DND-41 (cell line): ENCODE measurements around the gene ACACA.

Experiments
- ATAC-seq: fragments of 200-7000 bp; cut with Tn5 transposase; 3 replicates; pipeline ENCODE4 v1.9.1; 2021; ENCODE audit warnings: low read depth; ENCODE audit not compliant: insufficient read depth
- DNase-seq: peaks from one replicate; pipeline ENCODE4 v3.0.0-alpha.2; 2020
- H2AFZ ChIP-seq: 2 replicates; pipeline ENCODE4 v1.6.0; 2012; ENCODE audit warnings: low read depth, low read length
- H3K27ac ChIP-seq: 2 replicates; pipeline ENCODE4 v1.5.1; 2012; ENCODE audit warnings: low read length, inconsistent platforms
- H3K27me3 ChIP-seq: fragments of 200-600 bp; sonication (generic); 2 replicates; pipeline ENCODE4 v1.6.0; 2012; ENCODE audit warnings: low read length, mild to moderate bottlenecking, inconsistent platforms; ENCODE audit not compliant: insufficient read depth, poor library complexity
- H3K36me3 ChIP-seq: 2 replicates; pipeline ENCODE4 v1.5.1; 2012; ENCODE audit warnings: low read length, inconsistent platforms; ENCODE audit not compliant: insufficient read depth
- H3K4me1 ChIP-seq: 2 replicates; pipeline ENCODE4 v1.5.1; 2012; ENCODE audit warnings: mild to moderate bottlenecking, low read length; ENCODE audit not compliant: insufficient read depth
- H3K4me2 ChIP-seq: 2 replicates; pipeline ENCODE4 v1.6.0; 2012; ENCODE audit warnings: mild to moderate bottlenecking, moderate library complexity, low read length, inconsistent platforms; ENCODE audit not compliant: insufficient read depth
- H3K4me3 ChIP-seq, 2 experiments: fragments of 200-600 bp in 1 of 2; shearing (Covaris generic) in 1 of 2; 2 replicates each; pipeline ENCODE4 v1.5.1; 2012 to 2016; ENCODE audit warnings: inconsistent platforms in 2 of 2, low read length in 2 of 2, mild to moderate bottlenecking in 2 of 2, low read depth in 1 of 2, moderate library complexity in 1 of 2
- H3K79me2 ChIP-seq: 2 replicates; pipeline ENCODE4 v1.6.0; 2012; ENCODE audit warnings: low read length, inconsistent platforms; ENCODE audit not compliant: insufficient read depth
- H3K9ac ChIP-seq: 2 replicates; pipeline ENCODE4 v1.6.0; 2012; ENCODE audit warnings: low read depth, mild to moderate bottlenecking, inconsistent platforms, low read length, moderate library complexity
- H3K9me3 ChIP-seq: 2 replicates; pipeline ENCODE4 v1.5.1; 2012; ENCODE audit warnings: low read length, moderate library complexity, mild to moderate bottlenecking, inconsistent platforms; ENCODE audit not compliant: insufficient read depth, severe bottlenecking
- H4K20me1 ChIP-seq: 2 replicates; pipeline ENCODE4 v1.6.0; 2012; ENCODE audit warnings: low read length; ENCODE audit not compliant: insufficient read depth
- EZH2 ChIP-seq: IDR thresholded peaks from 3 replicates; pipeline ENCODE4 v1.6.1; 2012; ENCODE audit warnings: borderline replicate concordance, low read depth, mild to moderate bottlenecking, moderate library complexity, low read length, inconsistent platforms; ENCODE audit not compliant: severe bottlenecking
- TF ChIP-seq, protein P1 (sequence below): IDR thresholded peaks from 2 replicates; pipeline ENCODE4 v1.5.1; 2012; ENCODE audit warnings: borderline replicate concordance, low read length, moderate library complexity, mild to moderate bottlenecking; ENCODE audit not compliant: poor library complexity, severe bottlenecking; ENCODE audit errors: extremely low read depth

Gene ACACA

GRCh38 chr17:37432671-37433070 is 26.0 kb upstream of the ACACA start:
- no peak overlapping the region for H3K9ac ChIP-seq
- no peak for TF ChIP-seq EZH2
- TF ChIP-seq, protein P1, sequence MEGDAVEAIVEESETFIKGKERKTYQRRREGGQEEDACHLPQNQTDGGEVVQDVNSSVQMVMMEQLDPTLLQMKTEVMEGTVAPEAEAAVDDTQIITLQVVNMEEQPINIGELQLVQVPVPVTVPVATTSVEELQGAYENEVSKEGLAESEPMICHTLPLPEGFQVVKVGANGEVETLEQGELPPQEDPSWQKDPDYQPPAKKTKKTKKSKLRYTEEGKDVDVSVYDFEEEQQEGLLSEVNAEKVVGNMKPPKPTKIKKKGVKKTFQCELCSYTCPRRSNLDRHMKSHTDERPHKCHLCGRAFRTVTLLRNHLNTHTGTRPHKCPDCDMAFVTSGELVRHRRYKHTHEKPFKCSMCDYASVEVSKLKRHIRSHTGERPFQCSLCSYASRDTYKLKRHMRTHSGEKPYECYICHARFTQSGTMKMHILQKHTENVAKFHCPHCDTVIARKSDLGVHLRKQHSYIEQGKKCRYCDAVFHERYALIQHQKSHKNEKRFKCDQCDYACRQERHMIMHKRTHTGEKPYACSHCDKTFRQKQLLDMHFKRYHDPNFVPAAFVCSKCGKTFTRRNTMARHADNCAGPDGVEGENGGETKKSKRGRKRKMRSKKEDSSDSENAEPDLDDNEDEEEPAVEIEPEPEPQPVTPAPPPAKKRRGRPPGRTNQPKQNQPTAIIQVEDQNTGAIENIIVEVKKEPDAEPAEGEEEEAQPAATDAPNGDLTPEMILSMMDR: no peak
- H4K20me1 ChIP-seq: no peaks in the 10 kb centered on the region
- H3K4me1 ChIP-seq: no peaks in the 10 kb centered on the region
- peaks cover 33% of the 10 kb centered on the region for H3K79me2 ChIP-seq
- DNase-seq (no peak), ATAC-seq (no peak)
- H3K36me3 ChIP-seq: peaks cover 75% of the 10 kb centered on the region
- H3K9me3 ChIP-seq: no peaks in the 10 kb centered on the region
- no peak overlapping the region for H3K4me3 ChIP-seq
- H2AFZ ChIP-seq: no peak overlapping the region
- no peak overlapping the region for H3K27ac ChIP-seq
- no peaks in the 10 kb centered on the region for H3K27me3 ChIP-seq
- H3K4me2 ChIP-seq: no peak overlapping the region

DNA sequence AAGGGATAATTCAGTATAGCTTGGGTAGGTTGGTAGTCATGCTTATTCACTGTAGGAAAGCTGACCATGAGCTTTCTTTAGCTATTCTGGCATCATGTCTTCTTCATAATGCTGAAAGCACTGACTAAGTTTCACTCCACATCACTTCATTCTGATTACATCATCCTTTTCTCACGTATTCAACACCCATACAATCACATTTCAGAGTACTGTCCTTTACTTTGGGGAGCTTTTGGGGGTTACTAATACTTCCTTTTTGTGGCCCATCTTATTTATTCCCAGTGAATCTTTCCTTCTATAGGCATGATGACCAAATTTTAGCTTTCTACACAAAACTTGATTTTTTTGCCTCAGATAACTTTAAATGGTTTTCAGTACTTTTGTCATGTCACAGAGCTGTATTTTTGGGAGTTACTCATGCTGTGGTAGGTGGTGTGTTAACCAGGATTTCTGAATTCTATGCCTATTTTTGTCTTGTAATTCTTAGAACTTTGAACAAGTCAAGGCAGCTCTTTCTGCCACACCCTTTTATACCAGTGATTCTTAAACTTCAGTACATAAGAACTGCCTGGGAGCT is 23.5 kb upstream of the ACACA start:
- no peak overlapping the region for H3K27ac ChIP-seq
- no peak overlapping the region for H3K4me2 ChIP-seq
- H4K20me1 ChIP-seq: no peaks in the 10 kb centered on the region
- DNase-seq (no peak), ATAC-seq (no peak)
- TF ChIP-seq EZH2: no peak
- TF ChIP-seq, protein P1: no peak
- H3K4me3 ChIP-seq: no peak overlapping the region
- H2AFZ ChIP-seq: no peak overlapping the region
- H3K27me3 ChIP-seq: no peaks in the 10 kb centered on the region
- H3K4me1 ChIP-seq: no peaks in the 10 kb centered on the region
- H3K9ac ChIP-seq: no peak overlapping the region
- peaks cover 83% of the 10 kb centered on the region for H3K36me3 ChIP-seq
- no peaks in the 10 kb centered on the region for H3K9me3 ChIP-seq
- peaks cover 33% of the 10 kb centered on the region for H3K79me2 ChIP-seq

DNA sequence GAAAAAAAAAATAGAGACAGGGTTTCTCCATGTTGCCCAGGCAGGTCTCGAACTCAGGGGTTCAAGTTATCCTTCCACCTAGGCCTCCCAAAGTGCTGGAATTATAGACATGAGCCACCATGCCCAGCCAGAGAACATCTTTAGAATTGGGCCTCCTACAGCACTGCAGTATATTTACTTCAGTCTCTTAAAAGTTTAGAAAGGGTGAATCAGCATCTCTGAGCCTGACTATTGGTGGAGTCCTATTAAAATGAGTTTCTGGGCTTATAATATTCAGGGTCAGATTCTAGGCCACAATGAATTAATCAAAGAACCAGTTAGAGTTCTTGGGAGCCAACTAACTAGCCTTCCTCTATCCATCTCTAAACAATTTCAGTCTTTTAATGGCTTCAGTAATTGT is 22.8 kb upstream of the ACACA start:
- no peaks in the 10 kb centered on the region for H3K4me1 ChIP-seq
- H3K36me3 ChIP-seq: peaks cover 84% of the 10 kb centered on the region
- TF ChIP-seq, protein P1: no peak
- no peaks in the 10 kb centered on the region for H3K27me3 ChIP-seq
- H2AFZ ChIP-seq: no peak overlapping the region
- H4K20me1 ChIP-seq: no peaks in the 10 kb centered on the region
- H3K9me3 ChIP-seq: no peaks in the 10 kb centered on the region
- no peak overlapping the region for H3K4me2 ChIP-seq
- no peak for ATAC-seq
- no peak overlapping the region for H3K4me3 ChIP-seq
- H3K9ac ChIP-seq: no peak overlapping the region
- no peak overlapping the region for H3K27ac ChIP-seq
- DNase-seq: no peak
- peaks cover 33% of the 10 kb centered on the region for H3K79me2 ChIP-seq

DNA sequence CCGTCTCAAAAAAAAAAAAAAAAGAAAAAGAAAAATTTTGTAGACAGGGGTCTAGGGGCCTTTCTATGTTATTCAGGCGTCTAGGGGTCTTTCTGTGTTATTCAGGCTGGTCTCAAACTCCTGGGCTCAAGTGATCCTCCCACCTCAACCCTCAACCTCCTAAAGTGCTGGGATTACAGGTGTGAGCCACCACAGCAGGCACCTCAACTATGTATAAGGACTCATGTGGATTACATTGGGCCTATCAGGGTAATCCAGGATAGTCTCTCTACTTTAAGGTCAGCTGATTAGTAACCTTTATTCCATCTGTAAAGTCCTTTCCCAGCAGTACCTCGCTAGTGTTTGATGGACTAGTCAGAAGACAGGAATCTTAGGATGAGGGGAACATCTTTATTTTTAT is 22.4 kb upstream of the ACACA start:
- Histone ChIP-seq H3K9ac (no peak overlapping the region), H3K36me3 (peaks cover 84% of the 10 kb centered on the region), H2AFZ (no peak overlapping the region), H3K9me3 (no peaks in the 10 kb centered on the region), H4K20me1 (no peaks in the 10 kb centered on the region), H3K4me2 (no peak overlapping the region), H3K79me2 (peaks cover 29% of the 10 kb centered on the region), H3K27me3 (no peaks in the 10 kb centered on the region), H3K27ac (no peak overlapping the region), H3K4me1 (no peaks in the 10 kb centered on the region), H3K4me3 (no peak overlapping the region)
- DNase-seq (no peak), ATAC-seq (no peak)
- no peak for TF ChIP-seq EZH2
- TF ChIP-seq, protein P1: no peak
